SH-SY5Y (cell line): Measurements from ENCODE around the gene HSD11B1L.

Experiments
- GATA2 ChIP-seq: IDR thresholded peaks from 2 replicates; pipeline ENCODE4 v1.6.1; 2011; ENCODE audit warnings: mild to moderate bottlenecking, low read depth, low read length
- GATA3 ChIP-seq: IDR thresholded peaks from 2 replicates; pipeline ENCODE4 v1.6.1; 2011; ENCODE audit warnings: low read depth, mild to moderate bottlenecking, low read length, moderate library complexity

DNA sequence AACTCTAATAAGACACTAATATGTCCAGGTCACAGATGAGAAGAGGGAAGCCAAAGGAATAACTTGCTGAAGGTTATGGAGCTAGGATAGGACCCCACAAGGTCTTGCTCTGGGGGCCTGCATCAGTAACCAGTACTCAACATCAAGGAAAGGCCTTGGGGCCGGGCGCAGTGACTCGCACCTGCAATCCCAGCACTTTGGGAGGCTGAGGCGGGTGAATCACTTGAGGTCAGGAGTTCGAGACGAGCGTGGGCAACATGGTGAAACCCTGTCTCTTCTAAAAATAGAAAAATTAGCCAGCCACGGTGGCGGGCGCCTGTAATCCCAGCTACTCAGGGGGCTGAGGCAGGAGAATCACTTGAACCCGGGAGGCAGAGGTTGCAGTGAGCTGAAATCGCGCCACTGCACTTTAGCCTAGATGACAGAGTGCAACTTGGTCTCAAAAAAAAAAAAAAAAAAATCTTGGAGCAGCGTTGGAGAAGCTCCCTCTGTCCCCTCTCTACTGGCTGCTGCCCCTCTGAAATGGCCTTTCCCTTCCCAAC, 37.3 kb downstream of the HSD11B1L start:
- TF ChIP-seq GATA2 (no peak), GATA3 (no peak)
